GM12873 (cell line): ENCODE data around the gene OR6X1.

ENCODE experiments used
- TF ChIP-seq, protein P1 (sequence below): IDR thresholded peaks from 2 replicates; pipeline ENCODE4 v1.5.1; 2012; ENCODE audit warnings: low read depth, mild to moderate bottlenecking, moderate library complexity, low read length, control low read depth; ENCODE audit not compliant: insufficient read depth; ENCODE audit errors: missing control alignments

Gene OR6X1

GRCh38 chr11:123738374-123738773 is 15.9 kb downstream of the OR6X1 start:
- TF ChIP-seq, protein P1, sequence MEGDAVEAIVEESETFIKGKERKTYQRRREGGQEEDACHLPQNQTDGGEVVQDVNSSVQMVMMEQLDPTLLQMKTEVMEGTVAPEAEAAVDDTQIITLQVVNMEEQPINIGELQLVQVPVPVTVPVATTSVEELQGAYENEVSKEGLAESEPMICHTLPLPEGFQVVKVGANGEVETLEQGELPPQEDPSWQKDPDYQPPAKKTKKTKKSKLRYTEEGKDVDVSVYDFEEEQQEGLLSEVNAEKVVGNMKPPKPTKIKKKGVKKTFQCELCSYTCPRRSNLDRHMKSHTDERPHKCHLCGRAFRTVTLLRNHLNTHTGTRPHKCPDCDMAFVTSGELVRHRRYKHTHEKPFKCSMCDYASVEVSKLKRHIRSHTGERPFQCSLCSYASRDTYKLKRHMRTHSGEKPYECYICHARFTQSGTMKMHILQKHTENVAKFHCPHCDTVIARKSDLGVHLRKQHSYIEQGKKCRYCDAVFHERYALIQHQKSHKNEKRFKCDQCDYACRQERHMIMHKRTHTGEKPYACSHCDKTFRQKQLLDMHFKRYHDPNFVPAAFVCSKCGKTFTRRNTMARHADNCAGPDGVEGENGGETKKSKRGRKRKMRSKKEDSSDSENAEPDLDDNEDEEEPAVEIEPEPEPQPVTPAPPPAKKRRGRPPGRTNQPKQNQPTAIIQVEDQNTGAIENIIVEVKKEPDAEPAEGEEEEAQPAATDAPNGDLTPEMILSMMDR = no peak

DNA sequence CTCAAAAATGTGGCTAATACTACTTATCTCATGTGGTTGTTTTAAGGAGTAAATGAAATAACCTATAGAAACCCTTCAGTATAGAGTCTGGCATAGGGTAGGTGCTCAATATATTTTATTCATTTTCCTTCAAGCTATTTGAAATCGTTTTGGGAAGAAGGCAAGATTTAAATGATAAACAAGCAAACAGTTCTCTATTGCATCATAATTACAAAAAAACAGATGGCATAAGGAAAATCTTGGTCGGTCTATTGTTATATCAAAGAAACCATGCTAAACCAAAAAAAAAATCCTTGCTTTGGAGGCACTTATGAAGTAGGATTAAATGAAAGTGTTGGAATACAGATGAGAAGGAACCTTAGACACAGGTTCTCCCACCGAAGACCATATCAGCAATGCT is 17.5 kb downstream of the OR6X1 start:
- TF ChIP-seq, protein P1 = no peak

- TF ChIP-seq, protein P1 = no peak
These were observed 24.7 kb downstream of the OR6X1 start for GRCh38 chr11:123729602-123730001.

DNA sequence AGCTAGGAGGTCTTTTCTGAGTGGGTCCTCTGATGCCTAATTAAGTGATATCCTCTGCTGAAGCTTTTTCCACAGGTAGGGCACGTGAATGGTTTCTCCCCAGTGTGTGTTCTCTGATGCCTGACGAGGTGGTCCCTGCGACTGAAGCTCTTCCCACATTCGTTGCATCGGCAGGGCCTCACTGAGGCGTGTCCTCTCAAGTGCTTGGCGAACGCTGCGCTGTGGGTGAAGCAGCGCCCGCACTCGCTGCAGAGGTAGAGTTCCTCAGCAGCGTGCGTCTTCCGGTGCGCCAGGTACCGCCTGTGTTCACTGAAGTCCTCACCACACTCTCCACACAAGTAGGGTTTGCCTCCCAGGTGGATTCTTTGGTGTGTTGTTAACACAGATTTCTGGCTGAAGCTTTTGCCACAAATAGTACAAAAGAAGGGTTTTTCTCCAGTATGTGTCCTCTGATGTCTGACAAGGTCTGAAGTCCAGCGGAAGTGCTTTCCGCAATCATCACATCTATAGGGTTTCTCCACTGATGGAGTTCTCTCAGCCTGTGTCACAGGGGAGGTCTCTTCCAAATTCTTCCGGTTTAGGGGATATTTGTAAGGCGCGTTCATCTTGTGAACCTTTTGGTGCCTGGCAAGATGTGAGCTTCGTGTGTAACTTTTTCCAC is 28.2 kb downstream of the OR6X1 start:
- TF ChIP-seq, protein P1 = no peak

DNA sequence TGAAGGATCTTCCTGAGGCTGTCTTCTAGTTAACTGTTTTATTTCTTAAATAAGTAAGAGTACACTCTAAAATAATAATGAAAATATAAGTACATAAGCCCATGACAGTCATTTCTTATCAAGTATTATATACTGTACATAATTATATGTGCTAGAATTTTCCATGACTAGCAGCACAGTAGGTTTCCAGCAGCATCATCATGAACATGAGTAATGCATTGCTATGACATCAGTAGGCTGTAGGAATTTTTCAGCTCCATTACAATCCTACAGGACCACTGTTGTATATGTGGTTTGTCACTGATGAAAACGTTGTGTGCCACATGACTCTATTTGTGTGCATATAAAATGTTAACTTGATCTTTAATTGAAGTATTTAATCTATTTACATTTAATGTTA is 34.9 kb downstream of the OR6X1 start:
- TF ChIP-seq, protein P1 = no peak

GRCh38 chr11:123718469-123718868 is 35.8 kb downstream of the OR6X1 start:
- TF ChIP-seq, protein P1 = no peak

DNA sequence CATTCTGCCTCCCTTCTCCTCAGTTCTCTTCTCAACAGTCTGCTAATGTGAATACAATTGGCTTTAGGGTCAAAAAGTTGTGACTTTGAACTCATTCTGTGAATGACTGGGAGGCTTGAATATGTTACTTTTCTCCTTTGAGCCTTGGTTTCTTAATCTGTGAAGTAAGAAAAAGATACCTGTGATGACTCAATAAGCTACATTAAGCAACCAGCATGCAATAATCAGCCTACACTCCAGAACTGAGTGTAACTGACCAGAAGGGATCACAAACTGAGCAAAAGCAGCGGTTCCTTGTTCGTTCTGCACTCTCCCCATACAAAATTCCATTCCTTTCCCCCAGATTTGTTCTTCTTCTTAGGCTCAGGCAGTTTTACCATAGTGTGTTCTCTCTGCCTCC is 36.3 kb downstream of the OR6X1 start:
- TF ChIP-seq, protein P1 = no peak
